ENCODE data around the gene SKP1. TPM values are rescaled to one million over a fixed set of nuclear protein-coding genes. Genes with fewer than 3 reads are reported as not detected.

The SKP1 gene
- polyA plus RNA-seq, 3 donors, result 182 to 787 (median 735) TPM

DNA sequence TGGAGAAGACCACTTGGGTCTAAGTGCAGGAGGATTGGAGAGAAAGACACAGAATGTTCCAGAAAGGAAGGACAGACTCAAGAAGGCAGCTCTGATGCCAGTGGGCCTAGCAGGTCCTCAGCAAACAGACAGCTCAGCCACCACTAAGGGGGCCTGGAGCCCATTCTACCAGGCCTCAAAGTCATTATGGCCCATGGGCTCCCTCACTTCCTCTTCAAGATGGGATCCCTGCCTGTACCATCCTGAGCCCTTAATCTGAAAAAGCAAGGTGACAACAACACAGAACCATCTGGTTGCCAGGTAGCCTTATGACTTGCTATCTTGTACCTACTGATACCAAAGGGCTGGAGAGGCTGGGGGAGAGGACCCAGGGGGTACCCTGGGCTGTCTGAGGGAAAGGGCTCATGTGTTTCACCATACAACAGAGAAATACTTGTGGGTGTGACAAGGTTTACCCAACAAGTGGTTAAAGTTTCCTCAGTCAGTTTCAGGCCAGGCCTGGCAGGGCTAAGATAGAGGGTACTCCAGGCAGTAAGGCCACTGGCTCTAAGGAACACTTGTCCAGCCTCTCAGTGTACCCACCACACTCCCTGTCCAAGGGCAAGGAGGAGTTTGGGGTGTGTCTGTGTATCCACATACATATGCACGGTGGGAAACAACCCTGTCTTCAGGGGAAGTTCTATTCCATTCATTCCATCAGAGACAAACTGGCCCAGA, 31.6 kb downstream of the SKP1 start:
- peak in 1 of 3 donors; percentile 2 for DNase-seq
- Histone ChIP-seq H3K27ac (ENCODE audit: low read depth in 1 of 2, low read length in 2 of 2) (no peak overlapping the region), H3K4me2 (replicated peaks; ENCODE audit: extremely low read depth, low read length, poor library complexity, severe bottlenecking) (no peak overlapping the region), H3K27me3 (ENCODE audit: control insufficient read depth in 2 of 2, insufficient read depth in 2 of 2, low read length in 2 of 2) (no peaks in the 10 kb centered on the region), H3K4me3 (replicated peaks in 1 of 3; ENCODE audit: low read depth in 2 of 3, low read length in 3 of 3) (no peak overlapping the region), H3K9me3 (replicated peaks in 1 of 2; ENCODE audit: control insufficient read depth in 1 of 2, insufficient read depth in 1 of 2, low read length in 2 of 2) (no peaks in the 10 kb centered on the region), H3K9ac (ENCODE audit: insufficient read depth, low read length, poor library complexity, severe bottlenecking) (no peak overlapping the region), H3K36me3 (replicated peaks in 1 of 2; ENCODE audit: control insufficient read depth in 1 of 2, insufficient read depth in 2 of 2, low read length in 2 of 2) (peaks cover 47 to 82% of the 10 kb centered on the region in 2 donors), H4K20me1 (ENCODE audit: insufficient read depth, low read length) (peaks cover 80% of the 10 kb centered on the region), H2AFZ (ENCODE audit: insufficient read depth, low read depth, low read length, poor library complexity, severe bottlenecking) (no peak overlapping the region), H3K4me1 (ENCODE audit: control insufficient read depth in 1 of 2, insufficient read depth in 2 of 2, low read length in 2 of 2) (peaks cover 0 to 6% of the 10 kb centered on the region in 2 donors), H3K79me2 (ENCODE audit: insufficient read depth, low read length) (no peaks in the 10 kb centered on the region)
- H3K9me3 Mint-ChIP-seq, result no peaks in the 10 kb centered on the region
- peaks cover 0 to 5% (median 0%) of the 10 kb centered on the region in 3 donors for H3K27me3 Mint-ChIP-seq (ENCODE audit: low read depth in 3 of 3)
- H3K27ac Mint-ChIP-seq, result peak overlapping the region in 2 of 7 donors; percentile 32 to 47
- no CpG with 5 or more reads among the region's 1 CpG for WGBS (ENCODE audit: insufficient coverage)
- H3K4me1 Mint-ChIP-seq, result peaks cover 9% of the 10 kb centered on the region
- intact Hi-C loops (cut with micrococcal nuclease), result no loop called here
- TF ChIP-seq, protein P1, sequence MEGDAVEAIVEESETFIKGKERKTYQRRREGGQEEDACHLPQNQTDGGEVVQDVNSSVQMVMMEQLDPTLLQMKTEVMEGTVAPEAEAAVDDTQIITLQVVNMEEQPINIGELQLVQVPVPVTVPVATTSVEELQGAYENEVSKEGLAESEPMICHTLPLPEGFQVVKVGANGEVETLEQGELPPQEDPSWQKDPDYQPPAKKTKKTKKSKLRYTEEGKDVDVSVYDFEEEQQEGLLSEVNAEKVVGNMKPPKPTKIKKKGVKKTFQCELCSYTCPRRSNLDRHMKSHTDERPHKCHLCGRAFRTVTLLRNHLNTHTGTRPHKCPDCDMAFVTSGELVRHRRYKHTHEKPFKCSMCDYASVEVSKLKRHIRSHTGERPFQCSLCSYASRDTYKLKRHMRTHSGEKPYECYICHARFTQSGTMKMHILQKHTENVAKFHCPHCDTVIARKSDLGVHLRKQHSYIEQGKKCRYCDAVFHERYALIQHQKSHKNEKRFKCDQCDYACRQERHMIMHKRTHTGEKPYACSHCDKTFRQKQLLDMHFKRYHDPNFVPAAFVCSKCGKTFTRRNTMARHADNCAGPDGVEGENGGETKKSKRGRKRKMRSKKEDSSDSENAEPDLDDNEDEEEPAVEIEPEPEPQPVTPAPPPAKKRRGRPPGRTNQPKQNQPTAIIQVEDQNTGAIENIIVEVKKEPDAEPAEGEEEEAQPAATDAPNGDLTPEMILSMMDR (IDR thresholded peaks at IDR 0.05), result no peak
- H3K4me3 Mint-ChIP-seq, result no peak overlapping the region
- peaks cover 48 to 66% of the 10 kb centered on the region in 2 donors for H3K36me3 Mint-ChIP-seq

DNA sequence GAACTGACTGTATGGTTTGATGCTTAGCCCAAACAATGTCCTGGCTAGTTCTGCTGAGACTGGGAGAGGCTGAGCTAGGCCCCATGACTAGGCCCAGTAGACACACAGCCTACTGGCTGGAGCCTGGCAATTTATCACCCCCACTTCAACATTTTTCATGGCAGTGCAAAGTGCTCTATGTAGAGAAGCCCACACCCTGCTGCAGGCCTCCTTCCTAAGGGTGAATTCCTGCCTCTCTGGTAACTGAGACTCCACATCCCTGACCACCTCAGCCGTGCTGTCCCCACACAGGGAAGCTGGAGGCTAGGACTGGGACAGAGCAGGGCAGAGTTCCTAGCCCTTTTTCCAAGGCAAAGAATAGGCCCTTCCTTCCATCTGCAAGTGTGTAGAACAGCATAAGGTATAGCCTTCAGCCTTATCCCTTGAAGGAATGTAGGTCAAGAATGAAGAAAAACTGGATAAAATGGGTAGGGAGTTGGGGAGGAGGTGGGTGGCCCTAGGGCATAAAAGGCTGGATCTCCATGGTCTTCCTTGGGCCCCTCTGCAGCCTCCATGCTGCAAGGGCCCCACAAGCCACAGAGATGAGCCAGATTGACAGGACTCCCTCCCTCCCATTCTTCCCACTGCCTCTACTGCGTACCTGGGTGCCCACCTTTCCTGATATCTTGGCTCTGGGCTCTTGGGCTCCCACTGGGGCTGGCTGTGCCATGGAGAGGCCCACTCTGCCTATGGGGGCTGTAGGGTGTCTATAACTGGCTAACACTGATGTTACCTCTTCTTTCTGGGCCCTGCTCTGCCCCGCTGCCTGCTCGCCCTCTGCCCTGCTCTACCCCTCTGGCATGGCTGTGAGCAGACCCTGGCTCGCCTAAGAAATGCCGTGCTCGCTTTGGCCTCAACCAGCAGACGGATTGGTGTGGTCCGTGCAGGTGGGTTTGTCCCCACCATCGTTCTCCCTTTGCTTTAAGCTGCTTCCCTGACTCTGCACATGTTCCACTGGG, 32.5 kb downstream of the SKP1 start:
- no peak overlapping the region for H3K27ac ChIP-seq (ENCODE audit: low read depth in 1 of 2, low read length in 2 of 2)
- Mint-ChIP-seq H3K36me3 (peaks cover 43 to 67% of the 10 kb centered on the region in 2 donors), H3K4me1 (peaks cover 9% of the 10 kb centered on the region), H3K9me3 (no peaks in the 10 kb centered on the region), H3K27ac (peak overlapping the region in 1 of 7 donors; percentile 44), H3K27me3 (ENCODE audit: low read depth in 3 of 3) (peaks cover 0 to 3% (median 0%) of the 10 kb centered on the region in 3 donors), H3K4me3 (no peak overlapping the region)
- H3K79me2 ChIP-seq (ENCODE audit: insufficient read depth, low read length), result no peaks in the 10 kb centered on the region
- H3K9me3 ChIP-seq (replicated peaks in 1 of 2; ENCODE audit: control insufficient read depth in 1 of 2, insufficient read depth in 1 of 2, low read length in 2 of 2), result no peaks in the 10 kb centered on the region
- peaks cover 0 to 6% of the 10 kb centered on the region in 2 donors for H3K4me1 ChIP-seq (ENCODE audit: control insufficient read depth in 1 of 2, insufficient read depth in 2 of 2, low read length in 2 of 2)
- peaks cover 39 to 79% of the 10 kb centered on the region in 2 donors for H3K36me3 ChIP-seq (replicated peaks in 1 of 2; ENCODE audit: control insufficient read depth in 1 of 2, insufficient read depth in 2 of 2, low read length in 2 of 2)
- H3K4me2 ChIP-seq (replicated peaks; ENCODE audit: extremely low read depth, low read length, poor library complexity, severe bottlenecking), result no peak overlapping the region
- no peak overlapping the region for H3K4me3 ChIP-seq (replicated peaks in 1 of 3; ENCODE audit: low read depth in 2 of 3, low read length in 3 of 3)
- peaks cover 84% of the 10 kb centered on the region for H4K20me1 ChIP-seq (ENCODE audit: insufficient read depth, low read length)
- H3K9ac ChIP-seq (ENCODE audit: insufficient read depth, low read length, poor library complexity, severe bottlenecking), result no peak overlapping the region
- no peak overlapping the region for H2AFZ ChIP-seq (ENCODE audit: insufficient read depth, low read depth, low read length, poor library complexity, severe bottlenecking)
- 100% methylated on average over 10 of the region's 10 CpGs for WGBS (ENCODE audit: insufficient coverage)
- intact Hi-C loops (cut with micrococcal nuclease), result loop anchor here in 1 of 2 donors (5.0 kb wide), 1 partner anchor 42 kb away; no protein-coding TSS in a partner anchor
- TF ChIP-seq, protein P1 (IDR thresholded peaks at IDR 0.05), result no peak
- peak in 1 of 3 donors; percentile 2 for DNase-seq
- no peaks in the 10 kb centered on the region for H3K27me3 ChIP-seq (ENCODE audit: control insufficient read depth in 2 of 2, insufficient read depth in 2 of 2, low read length in 2 of 2)

All from CD14-positive monocyte (primary cell).